ENCODE results near the gene INKA2. TPM values are rescaled to one million over a fixed set of nuclear protein-coding genes. Genes with fewer than 3 reads are reported as not detected.

The INKA2 gene
- polyA plus RNA-seq, 1 donor from 2014 or later: 0.77 TPM

DNA sequence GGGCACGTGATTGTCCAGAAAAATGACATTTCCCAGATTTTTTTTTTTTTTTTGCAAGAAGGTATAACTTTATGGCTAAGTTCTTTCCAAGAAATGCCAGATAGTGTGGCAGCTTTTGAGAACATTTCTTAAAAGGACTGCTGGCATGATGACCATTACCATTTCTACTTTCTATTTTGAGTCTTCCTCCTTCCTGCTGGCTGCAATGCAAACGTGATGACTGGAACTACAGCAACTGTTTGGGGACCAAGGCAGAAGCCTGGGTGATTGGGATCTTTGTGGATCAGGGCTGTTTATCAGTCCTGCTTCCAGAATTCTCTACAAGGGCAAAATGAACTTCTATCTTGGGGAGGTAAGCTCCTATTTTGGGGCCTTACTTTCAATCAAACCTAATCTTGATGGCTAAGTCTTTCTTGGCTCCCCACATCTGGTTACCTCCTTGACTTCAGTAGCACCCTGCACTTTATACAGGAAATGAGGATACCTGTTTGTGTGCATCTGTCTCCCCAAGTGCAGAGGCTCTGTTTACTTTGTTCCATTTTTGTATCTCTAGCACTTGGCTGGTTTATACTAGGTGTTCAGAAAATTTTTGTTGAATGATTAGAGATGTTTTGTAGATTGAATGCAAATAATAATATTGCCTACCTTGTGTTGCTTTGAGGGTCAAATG lies 12.8 kb upstream of the INKA2 start:
- Histone ChIP-seq H3F3A (ENCODE audit: insufficient read depth, low read length, poor library complexity, severe bottlenecking) (peaks cover 11% of the 10 kb centered on the region), H3K36me3 (ENCODE audit: insufficient read depth, low read length) (peaks cover under 1% of the 10 kb centered on the region), H3K27ac (ENCODE audit: low read length) (no peak overlapping the region), H2AFZ (ENCODE audit: low read depth, low read length) (no peak overlapping the region), H4K20me1 (ENCODE audit: insufficient read depth) (no peaks in the 10 kb centered on the region), H3K9ac (ENCODE audit: low read length) (no peak overlapping the region), H3K4me2 (ENCODE audit: low read length) (no peak overlapping the region), H3K27me3 (ENCODE audit: insufficient read depth, low read depth, low read length) (no peaks in the 10 kb centered on the region), H3K79me2 (replicated peaks; ENCODE audit: insufficient read depth, low read length) (peaks cover 13% of the 10 kb centered on the region), H3K4me3 (ENCODE audit: low read length) (no peak overlapping the region), H3K9me3 (ENCODE audit: low read length) (no peaks in the 10 kb centered on the region), H3K9me2 (ENCODE audit: insufficient read depth, low read length) (no peaks in the 10 kb centered on the region)
- no peak for TF ChIP-seq MXI1 (conservative IDR thresholded peaks at IDR 0.05; ENCODE audit: poor library complexity, severe bottlenecking)
- TF ChIP-seq EP300 (conservative IDR thresholded peaks at IDR 0.05; ENCODE audit: poor library complexity, severe bottlenecking): no peak
- TF ChIP-seq TAF1 (IDR thresholded peaks at IDR 0.05; ENCODE audit: low read depth): no peak
- TF ChIP-seq RAD21 (conservative IDR thresholded peaks at IDR 0.05): no peak
- no peak for TF ChIP-seq EZH2 (IDR thresholded peaks at IDR 0.05; ENCODE audit: borderline replicate concordance, insufficient read depth, low read length, poor library complexity, severe bottlenecking)
- TF ChIP-seq, protein P1, sequence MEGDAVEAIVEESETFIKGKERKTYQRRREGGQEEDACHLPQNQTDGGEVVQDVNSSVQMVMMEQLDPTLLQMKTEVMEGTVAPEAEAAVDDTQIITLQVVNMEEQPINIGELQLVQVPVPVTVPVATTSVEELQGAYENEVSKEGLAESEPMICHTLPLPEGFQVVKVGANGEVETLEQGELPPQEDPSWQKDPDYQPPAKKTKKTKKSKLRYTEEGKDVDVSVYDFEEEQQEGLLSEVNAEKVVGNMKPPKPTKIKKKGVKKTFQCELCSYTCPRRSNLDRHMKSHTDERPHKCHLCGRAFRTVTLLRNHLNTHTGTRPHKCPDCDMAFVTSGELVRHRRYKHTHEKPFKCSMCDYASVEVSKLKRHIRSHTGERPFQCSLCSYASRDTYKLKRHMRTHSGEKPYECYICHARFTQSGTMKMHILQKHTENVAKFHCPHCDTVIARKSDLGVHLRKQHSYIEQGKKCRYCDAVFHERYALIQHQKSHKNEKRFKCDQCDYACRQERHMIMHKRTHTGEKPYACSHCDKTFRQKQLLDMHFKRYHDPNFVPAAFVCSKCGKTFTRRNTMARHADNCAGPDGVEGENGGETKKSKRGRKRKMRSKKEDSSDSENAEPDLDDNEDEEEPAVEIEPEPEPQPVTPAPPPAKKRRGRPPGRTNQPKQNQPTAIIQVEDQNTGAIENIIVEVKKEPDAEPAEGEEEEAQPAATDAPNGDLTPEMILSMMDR (IDR thresholded peaks at IDR 0.05; ENCODE audit: poor library complexity, severe bottlenecking): no peak
- no peak for TF ChIP-seq SMC3 (conservative IDR thresholded peaks at IDR 0.05; ENCODE audit: poor library complexity)
- no peak for TF ChIP-seq REST (IDR thresholded peaks at IDR 0.05; ENCODE audit: borderline replicate concordance)
- TF ChIP-seq POLR2AphosphoS5 (IDR thresholded peaks at IDR 0.05): no peak

- H3K27ac ChIP-seq (ENCODE audit: low read length): no peak overlapping the region
- no peak overlapping the region for H3K4me2 ChIP-seq (ENCODE audit: low read length)
Measured at GRCh38 chr1:111750856-111751255, 11.7 kb upstream of the INKA2 start.

More at GRCh38 chr1:111750856-111751255, 11.7 kb upstream of the INKA2 start:
- Histone ChIP-seq H3K9me2 (ENCODE audit: insufficient read depth, low read length) (no peaks in the 10 kb centered on the region), H2AFZ (ENCODE audit: low read depth, low read length) (no peak overlapping the region), H4K20me1 (ENCODE audit: insufficient read depth) (no peaks in the 10 kb centered on the region), H3F3A (ENCODE audit: insufficient read depth, low read length, poor library complexity, severe bottlenecking) (peaks cover 11% of the 10 kb centered on the region), H3K79me2 (replicated peaks; ENCODE audit: insufficient read depth, low read length) (peaks cover 5% of the 10 kb centered on the region), H3K9me3 (ENCODE audit: low read length) (no peaks in the 10 kb centered on the region), H3K36me3 (ENCODE audit: insufficient read depth, low read length) (peaks cover 12% of the 10 kb centered on the region), H3K4me3 (ENCODE audit: low read length) (no peak overlapping the region), H3K27me3 (ENCODE audit: insufficient read depth, low read depth, low read length) (no peaks in the 10 kb centered on the region), H3K9ac (ENCODE audit: low read length) (no peak overlapping the region)
- TF ChIP-seq REST (IDR thresholded peaks at IDR 0.05; ENCODE audit: borderline replicate concordance) (no peak), POLR2AphosphoS5 (IDR thresholded peaks at IDR 0.05) (no peak), MXI1 (conservative IDR thresholded peaks at IDR 0.05; ENCODE audit: poor library complexity, severe bottlenecking) (no peak), EZH2 (IDR thresholded peaks at IDR 0.05; ENCODE audit: borderline replicate concordance, insufficient read depth, low read length, poor library complexity, severe bottlenecking) (no peak), EP300 (conservative IDR thresholded peaks at IDR 0.05; ENCODE audit: poor library complexity, severe bottlenecking) (no peak), SMC3 (conservative IDR thresholded peaks at IDR 0.05; ENCODE audit: poor library complexity) (no peak)
- TF ChIP-seq, protein P1 (IDR thresholded peaks at IDR 0.05; ENCODE audit: poor library complexity, severe bottlenecking): no peak

All from neural cell (in vitro differentiated cells).